Fibroblast of lung (primary cell): Measurements from ENCODE around the gene THAP7.

Experiments
- CTCF ChIP-seq, 2 donors: IDR thresholded peaks in 1 of 2; conservative IDR thresholded peaks in 1 of 2; 1 replicate in 1 of 2; 2 replicates in 1 of 2; pipeline ENCODE4 v1.5.1; 2011 to 2012; ENCODE audit warnings: low read length in 2 of 2, control low read depth in 1 of 2, inconsistent platforms in 1 of 2, low read depth in 1 of 2, mild to moderate bottlenecking in 1 of 2
- EZH2 ChIP-seq: IDR thresholded peaks from 2 replicates; pipeline ENCODE4 v1.5.1; 2012; ENCODE audit warnings: low read length, control low read depth, mild to moderate bottlenecking; ENCODE audit errors: missing control alignments

GRCh38 chr22:20949698-20950183 lies 52.2 kb downstream of the THAP7 start:
- no peak for TF ChIP-seq CTCF (conservative IDR thresholded peaks at IDR 0.05 in 1 of 2, IDR thresholded peaks at IDR 0.05 in 1 of 2; ENCODE audit: low read depth in 1 of 2, low read length in 2 of 2)
- no peak for TF ChIP-seq EZH2
